Stimulated activated CD4-positive, alpha-beta T cell treated with anti-CD3 and anti-CD28 coated beads, Interleukin-15, amount 100 ng/mL, for 48 hours (primary cell): ENCODE results near the gene ZNF593OS.

Experiments used
- DNase-seq, 2 donors: peaks; one replicate each; pipeline ENCODE4 v3.0.0-alpha.2; 2020; ENCODE audit warnings: low read depth in 2 of 2

The ZNF593OS gene

DNA sequence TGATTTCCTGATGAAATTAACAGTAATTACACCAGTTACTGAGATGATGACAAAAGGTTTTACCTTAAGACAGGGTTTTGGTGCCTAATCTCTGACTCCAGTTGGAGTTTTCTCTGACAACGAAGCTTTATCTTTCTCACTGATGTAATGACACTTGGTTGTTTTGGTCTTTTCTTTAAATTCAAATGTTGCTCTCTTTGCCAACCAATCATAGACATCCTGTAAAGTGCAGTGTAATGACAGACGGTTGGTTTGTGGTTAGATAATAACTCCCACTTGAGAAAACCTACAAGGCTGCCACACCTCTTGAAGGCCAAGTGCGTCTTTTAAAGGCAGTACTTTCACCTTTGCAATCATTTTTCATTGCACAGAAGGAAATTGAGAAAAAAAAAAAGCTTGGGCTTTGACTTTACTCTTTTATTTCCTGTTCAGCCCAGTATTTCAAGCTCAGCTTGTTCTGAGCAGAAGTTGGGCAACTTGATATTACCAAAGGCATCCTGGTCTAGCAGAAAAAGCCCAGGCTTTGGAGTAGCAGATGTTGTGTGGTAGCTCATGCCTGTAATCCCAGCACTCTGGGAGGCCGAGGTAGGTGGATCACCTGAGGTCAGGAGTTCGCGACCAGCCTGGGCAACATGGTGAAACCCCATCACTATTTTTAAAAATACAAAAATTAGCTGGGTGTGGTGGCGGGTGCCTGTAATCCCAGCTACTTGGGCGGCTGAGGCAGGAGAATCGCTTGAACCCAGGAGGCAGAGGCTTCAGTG, 45.1 kb downstream of the ZNF593OS start:
- no peak for DNase-seq

DNA sequence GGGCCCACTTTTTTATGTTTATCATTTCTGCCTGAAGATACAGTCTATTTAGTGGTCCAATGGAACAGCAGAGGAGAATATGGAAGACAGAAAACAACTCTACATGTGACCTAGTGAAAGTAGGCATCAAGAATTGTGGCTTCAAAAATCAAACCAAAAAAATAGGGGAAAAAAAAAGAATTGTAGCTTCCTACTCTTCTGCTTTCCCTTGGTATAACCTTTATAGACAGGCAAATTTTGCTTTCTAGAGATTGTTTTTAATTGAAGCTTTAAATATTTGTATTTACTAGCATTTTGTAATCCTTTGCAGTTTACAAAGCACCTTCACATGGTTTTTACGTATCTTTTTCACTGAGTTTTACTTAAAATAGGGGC, 45.7 kb downstream of the ZNF593OS start:
- DNase-seq, result no peak

DNA sequence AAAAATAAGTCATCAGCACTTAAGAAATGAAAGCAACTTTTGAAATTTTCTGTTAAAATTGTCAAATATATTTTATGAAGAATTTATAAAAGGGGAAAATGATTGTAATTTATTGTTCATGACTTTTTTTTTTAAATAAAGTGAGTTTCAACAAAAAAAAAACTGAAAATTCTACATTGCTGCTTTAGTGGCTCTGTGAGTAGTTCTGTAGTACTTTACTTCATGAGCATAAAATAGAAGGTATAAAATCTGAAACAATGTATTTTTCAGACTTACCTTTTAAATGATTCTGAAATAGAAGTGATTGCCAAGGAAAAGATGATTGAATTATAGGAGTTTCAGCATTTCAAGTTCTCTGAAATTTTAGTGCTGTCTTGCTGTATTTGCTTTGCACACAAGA, 46.2 kb downstream of the ZNF593OS start:
- DNase-seq, result no peak

DNA sequence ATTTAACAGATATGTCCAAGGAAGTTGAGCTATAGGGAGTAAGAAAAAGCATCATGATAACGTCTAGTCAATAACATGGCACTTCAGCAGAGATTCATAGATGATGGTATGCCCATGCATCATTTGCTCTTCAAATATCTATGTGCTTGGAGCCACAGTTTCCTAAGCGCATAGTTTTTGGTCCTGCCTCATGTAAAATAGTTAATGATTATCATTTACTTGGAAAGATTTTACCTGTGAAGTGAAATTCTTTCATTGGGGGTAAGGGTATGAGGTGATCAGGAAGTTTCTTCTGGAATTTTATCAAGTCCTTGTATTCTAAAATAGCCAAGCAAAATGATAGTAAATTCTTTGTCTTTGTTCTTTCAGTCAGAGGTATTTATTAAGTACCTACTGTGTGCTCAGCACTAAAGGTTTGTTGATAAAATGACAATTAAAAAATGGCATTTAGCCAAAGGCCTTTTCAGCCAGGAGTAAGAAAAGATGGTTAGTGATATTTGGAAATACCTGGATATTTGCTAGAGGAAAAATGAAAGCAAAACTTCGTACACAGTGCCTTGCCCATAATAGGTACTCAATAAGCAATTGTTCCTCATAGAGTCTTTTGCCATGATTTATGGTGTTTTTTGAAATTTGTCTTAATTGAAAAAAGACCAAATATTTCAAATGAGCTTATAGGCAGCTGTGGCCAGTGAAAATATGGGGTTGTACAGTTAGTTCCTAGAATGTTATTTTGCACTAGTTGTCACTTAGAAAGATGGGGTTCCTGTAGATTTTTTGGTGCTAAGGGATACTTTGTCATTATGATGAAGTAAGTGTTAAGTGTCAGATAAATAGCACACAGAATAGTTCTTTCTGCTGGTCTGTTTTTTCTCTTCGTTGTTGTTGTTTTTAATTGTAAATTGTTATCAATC, 47.0 kb downstream of the ZNF593OS start:
- no peak for DNase-seq

DNA sequence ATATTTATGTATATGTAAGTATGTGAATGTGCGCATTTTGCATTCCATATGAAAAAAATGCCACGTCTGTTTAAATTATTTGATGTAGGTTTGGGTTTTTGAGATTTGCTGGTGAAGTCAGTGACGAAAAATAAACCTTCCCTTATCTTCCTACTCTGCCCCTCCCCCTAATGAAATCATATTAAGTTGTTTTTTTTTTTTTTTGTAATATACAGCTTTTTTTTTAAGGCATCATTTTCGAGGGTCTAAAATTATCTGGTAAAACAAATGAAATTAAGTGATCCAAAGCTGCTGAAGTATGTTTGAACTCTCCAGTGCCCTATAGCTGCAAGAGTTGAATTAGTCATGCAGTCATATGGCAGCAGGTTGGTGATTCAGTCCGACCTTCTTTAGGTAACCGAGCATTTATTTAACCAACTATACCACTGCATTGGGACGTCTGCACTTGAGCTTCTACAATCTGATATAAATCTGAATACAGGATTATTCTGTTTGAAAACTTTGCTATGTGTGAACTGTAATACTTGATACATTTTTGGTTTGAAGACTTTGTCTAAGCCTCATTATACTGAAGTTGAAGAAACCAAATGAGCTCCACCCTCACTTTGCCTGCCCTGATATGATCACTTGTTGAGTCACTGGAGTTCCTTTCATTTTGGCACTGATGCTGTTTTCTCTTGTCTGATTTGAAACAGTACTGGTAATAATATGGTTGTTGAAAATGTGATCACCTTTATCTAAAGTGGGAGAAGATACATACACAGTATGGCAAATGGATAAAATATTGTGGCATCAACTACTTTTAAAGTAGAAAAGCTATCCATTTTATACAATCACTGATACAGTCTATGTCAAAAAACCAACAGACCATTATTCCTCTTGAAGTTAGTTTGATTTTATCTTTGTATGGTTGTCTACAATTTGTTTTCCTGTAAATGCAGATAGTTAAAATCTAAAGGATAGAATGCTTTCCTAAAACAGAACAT, 48.4 kb downstream of the ZNF593OS start:
- no peak for DNase-seq

DNA sequence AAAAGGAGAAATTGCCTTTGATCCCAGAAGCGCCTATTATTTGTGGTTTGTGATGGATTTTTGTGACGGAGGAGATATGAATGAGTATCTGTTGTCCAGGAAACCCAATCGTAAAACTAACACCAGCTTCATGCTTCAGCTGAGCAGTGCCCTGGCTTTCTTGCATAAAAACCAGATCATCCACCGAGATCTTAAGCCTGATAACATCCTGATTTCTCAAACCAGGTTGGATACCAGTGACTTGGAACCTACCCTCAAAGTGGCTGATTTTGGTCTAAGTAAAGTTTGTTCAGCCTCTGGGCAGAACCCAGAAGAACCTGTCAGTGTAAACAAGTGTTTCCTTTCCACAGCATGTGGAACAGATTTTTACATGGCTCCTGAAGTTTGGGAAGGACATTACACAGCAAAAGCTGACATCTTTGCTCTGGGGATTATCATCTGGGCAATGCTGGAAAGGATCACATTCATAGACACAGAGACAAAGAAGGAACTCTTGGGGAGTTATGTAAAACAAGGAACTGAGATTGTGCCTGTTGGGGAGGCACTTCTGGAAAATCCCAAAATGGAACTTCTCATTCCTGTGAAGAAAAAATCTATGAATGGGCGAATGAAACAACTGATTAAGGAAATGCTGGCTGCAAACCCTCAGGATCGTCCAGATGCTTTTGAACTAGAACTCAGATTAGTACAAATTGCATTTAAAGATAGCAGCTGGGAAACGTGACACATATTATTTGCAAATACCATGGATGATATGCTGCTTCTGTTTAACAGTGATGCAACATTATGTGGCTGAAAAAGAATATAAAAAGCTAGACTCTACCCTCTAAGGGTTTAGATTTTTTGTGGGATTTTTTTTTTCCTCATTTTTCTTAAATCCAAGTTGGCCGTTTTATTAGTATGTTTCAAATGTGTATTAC, 49.5 kb downstream of the ZNF593OS start:
- no peak for DNase-seq

DNA sequence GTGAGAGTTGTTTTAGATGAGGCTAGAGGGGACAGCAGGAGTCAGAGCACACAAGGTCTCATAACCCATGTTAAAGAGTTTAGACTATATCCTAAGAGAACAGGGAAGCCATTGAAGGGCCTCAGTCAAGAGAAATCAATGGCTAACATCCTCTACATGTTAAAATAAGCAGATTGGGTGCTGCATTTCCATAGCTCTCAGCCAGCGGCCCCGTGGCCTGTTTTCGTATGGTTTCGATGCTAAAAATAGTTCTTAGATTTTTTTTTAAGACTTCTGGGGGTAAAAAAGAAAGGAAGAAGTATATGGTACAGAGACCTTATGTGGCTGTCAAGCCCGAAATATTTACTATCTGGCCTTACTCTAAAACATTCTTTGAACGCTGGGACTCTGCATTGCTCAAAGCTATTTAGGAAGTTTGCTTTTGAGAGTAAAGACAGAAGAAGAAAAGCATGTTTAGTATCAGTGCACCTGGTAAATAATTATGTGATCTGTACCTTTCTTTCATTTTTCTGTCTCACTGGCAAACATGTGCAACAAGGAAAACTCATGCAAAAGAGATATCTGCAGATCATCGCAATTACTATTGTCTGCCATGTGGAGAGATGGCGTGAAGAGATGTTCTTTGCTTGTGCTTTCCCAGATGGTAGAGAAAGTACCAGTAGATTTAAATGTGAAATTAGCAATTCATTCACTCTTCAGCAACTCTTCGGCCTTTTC, 51.6 kb downstream of the ZNF593OS start:
- no peak for DNase-seq
